ENCODE measurements around the gene MTMR12. TPM values are rescaled to one million over a fixed set of nuclear protein-coding genes. Genes with fewer than 3 reads are reported as not detected.

The MTMR12 gene
- total and polyA plus RNA-seq, 10 of the 15 experiments (the other 5 are each of a cell fraction or from before 2014, with no cell fraction given), result 5.0 to 22.9 (median 16.3) TPM

DNA sequence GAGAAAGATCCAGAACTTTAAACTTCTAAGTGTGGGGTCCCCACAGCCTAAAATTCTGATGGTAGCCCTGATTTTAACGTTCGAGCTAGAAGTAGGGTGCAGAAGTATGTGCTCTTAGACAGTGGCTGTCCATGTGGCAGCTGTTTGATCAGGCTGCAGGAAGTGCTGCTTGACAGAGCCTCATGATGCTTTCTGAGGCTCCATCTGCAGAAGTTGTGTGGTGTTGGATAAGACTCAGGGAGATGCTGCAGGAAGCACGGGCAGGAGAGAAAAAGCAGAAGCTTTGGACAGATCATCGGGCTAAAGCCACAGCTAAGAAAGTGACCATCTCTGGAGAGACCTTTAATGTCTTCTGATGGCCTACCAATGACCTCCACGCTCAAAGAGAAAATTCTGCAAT lies 8.1 kb downstream of the MTMR12 start (continued):
- TF ChIP-seq USF2 (IDR thresholded peaks at IDR 0.05; ENCODE audit: borderline replicate concordance, low read depth, low read length) (no peak), SMAD1 (IDR thresholded peaks at IDR 0.05; ENCODE audit: low read depth, partially characterized antibody) (no peak), SMC3 (IDR thresholded peaks at IDR 0.05; ENCODE audit: borderline replicate concordance, low read length) (no peak), TCF12 (IDR thresholded peaks at IDR 0.05; ENCODE audit: low read depth, low read length) (no peak), EED (IDR thresholded peaks at IDR 0.05; ENCODE audit: low read depth) (no peak), PRDM15 (CRISPR knock-in tag; IDR thresholded peaks at IDR 0.05) (no peak), NFYB (IDR thresholded peaks at IDR 0.05; ENCODE audit: insufficient read depth, low read depth, low read length) (no peak), SPI1 (IDR thresholded peaks at IDR 0.05; ENCODE audit: borderline replicate concordance, insufficient read depth, low read depth, low read length) (no peak)
